Stimulated activated naive CD4-positive, alpha-beta T cell treated with Interleukin-2 at 50 U/mL for 16 hours (primary cell): ENCODE results near the gene NHP2.

Source experiments
- DNase-seq: peaks from one replicate; lab custom pipeline; 2025; lab: John Stamatoyannopoulos, UW

The NHP2 gene

GRCh38 chr5:178114325-178115135 lies 39.2 kb downstream of the NHP2 start:
- peak; percentile 31 for DNase-seq

DNA sequence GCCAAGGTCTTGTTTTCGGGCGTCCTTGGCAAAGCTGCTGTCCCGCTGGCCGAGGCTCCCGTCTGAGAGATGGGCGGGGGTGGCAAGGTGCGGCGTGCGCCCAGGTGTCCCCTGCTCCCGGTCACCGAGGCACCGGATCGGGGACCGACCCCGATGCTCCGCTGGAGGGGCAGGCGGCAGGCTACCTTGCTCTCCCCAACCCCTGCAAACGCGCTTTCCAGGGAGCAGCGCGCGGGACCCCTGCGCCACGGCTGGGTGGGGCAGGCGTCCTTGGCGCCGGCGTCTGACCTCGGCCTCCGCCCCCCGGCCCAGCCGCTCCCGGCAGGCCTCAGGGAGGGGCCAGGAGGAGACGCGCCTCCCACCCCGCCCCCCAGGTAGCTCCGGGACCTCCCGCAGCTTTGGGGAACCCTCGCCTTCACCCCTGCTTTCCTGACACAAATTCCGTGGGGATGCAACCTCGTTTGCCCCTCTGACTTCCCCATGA lies 39.8 kb downstream of the NHP2 start:
- no peak for DNase-seq

DNA sequence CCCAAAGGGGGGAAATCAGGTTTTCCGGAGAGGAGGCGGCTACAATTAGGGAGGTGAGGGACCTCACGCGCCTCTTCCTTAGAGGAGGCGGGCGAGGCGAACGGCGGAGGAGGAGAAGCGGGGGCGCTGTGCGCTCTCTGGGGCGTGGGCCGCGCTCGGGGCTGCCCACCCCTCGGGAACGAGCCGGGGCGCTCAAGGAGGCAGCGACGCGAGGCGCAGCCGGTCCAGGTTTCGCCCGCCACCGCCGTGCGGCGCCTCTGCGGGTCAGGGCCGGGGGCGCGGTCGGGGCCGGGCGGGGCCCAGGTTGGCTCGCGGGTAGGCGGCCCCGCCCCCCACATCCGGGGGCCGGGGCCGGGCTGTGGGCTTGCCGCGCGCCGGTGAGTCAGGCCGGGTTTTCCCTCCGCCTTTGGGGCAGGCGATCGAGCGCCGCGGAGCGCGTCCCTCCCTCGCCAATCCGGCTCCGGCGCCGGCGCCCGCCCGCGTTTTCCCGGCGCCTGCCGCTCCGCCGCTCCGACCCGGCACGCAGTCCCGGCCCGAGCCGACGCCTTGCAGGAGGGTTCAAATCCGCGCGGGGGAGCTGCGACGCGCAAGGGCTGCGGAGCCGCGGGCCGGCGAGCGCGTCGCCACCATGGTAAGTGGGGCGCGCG lies 40.4 kb downstream of the NHP2 start, which contains the start of gene N4BP3:
Gene N4BP3 (plus strand): TSS at position 392 of the 647 bp plus-strand sequence. CDS start 6,052 bp downstream, outside the sequence.
- peak; percentile 79 for DNase-seq

GRCh38 chr5:178112545-178112944 lies 41.1 kb downstream of the NHP2 start:
- DNase-seq, result no peak

DNA sequence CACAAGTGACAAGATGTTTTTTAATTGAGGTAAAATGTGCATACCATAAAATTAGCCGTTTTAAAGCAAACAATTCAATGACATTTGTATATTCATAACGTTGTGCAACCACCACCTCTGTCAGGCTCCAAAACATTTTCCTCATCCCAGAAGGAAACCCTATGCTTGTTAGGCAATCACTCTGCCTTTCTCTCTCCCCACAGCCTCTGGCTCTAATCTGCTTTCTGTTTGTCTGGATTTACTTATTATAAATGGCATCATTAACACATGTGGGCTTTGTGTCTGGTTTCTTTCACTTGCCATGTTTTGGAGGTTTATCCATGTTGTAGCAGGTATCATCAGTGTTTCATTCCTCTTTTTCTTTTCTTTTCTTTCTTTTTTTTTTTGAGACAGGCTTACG lies 41.8 kb downstream of the NHP2 start:
- DNase-seq, result no peak

- no peak for DNase-seq
Observed at GRCh38 chr5:178110511-178110910, 43.2 kb downstream of the NHP2 start.

DNA sequence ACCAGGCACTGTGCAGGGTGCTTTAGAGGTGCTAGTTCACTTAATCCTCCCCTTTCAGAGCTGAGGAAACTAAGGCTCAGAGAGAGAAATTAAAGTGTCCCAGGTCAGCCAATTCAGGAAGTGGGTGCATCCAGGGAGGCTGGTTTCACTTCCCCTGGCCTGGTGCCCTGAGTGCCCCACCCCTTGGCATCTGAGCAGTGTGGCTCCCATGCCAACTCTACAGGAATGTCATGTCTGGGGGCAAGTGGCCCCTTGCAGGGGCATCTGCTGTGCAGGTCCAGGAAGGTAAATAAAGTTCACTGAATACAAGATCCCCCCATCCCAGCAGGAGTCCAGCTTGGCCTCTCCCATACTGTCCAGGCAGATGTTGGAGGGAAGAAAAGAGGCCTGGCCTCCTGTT lies 44.7 kb downstream of the NHP2 start:
- no peak for DNase-seq

- DNase-seq, result no peak
Observed at GRCh38 chr5:178108446-178108845, 45.2 kb downstream of the NHP2 start.

GRCh38 chr5:178107756-178108310 lies 45.9 kb downstream of the NHP2 start:
- DNase-seq, result no peak

GRCh38 chr5:178106556-178107239 lies 47.0 kb downstream of the NHP2 start:
- no peak for DNase-seq

- DNase-seq, result no peak
Observed at GRCh38 chr5:178106086-178106485, 47.6 kb downstream of the NHP2 start.

DNA sequence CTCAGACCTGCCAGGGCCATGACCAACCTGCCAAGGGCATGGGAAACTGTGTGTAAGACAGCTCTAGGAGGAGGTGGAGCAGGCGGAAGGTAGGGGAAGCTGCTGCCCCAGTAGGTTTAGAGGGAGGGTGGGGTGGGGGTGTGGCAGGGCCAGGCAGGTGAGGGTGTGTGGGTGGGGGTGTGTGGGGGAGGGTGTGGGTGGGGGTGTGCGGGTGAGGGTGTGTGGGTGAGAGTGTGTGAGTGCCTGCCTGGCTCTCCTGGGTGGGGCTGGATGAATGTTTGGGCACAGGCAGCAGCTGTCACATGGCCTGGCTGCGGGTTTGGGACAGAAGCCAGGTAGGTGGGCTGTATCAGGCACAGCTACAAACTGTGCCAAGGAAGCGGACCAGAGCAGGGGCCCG lies 49.2 kb downstream of the NHP2 start:
- DNase-seq, result no peak

- no peak for DNase-seq
Observed at GRCh38 chr5:178103612-178104011, 50.1 kb downstream of the NHP2 start.
